ENCODE results near the gene OSBPL8.

The OSBPL8 gene

GRCh38 chr12:76421046-76421445 is 138.5 kb downstream of the OSBPL8 start:
- DNase-seq (ENCODE audit: insufficient read length, low spot score) (no peak), FAIRE-seq (no peak)
- TF ChIP-seq POU2F2 (IDR thresholded peaks at IDR 0.05; ENCODE audit: low read depth, low read length) (no peak), SPI1 (IDR thresholded peaks at IDR 0.05; ENCODE audit: low read depth, low read length) (no peak), POLR2AphosphoS5 (IDR thresholded peaks at IDR 0.05; ENCODE audit: low read depth, low read length) (no peak)

- TF ChIP-seq POLR2A (IDR thresholded peaks at IDR 0.05; ENCODE audit: low read depth, low read length): no peak
- TF ChIP-seq TAF1 (IDR thresholded peaks at IDR 0.05; ENCODE audit: low read depth, low read length): no peak
- no peak for TF ChIP-seq POLR2AphosphoS5 (IDR thresholded peaks at IDR 0.05; ENCODE audit: low read depth, low read length)
- no peak for TF ChIP-seq SPI1 (IDR thresholded peaks at IDR 0.05; ENCODE audit: low read depth, low read length)
- TF ChIP-seq PAX5 (IDR thresholded peaks at IDR 0.05; ENCODE audit: insufficient read depth, low read length, severe bottlenecking): no peak
- TF ChIP-seq POU2F2 (IDR thresholded peaks at IDR 0.05; ENCODE audit: low read depth, low read length): no peak
- no peak for FAIRE-seq
- DNase-seq (ENCODE audit: insufficient read length, low spot score): no peak
These were observed 139.3 kb downstream of the OSBPL8 start for GRCh38 chr12:76420222-76420621.

GRCh38 chr12:76417116-76417515 is 142.5 kb downstream of the OSBPL8 start:
- no peak for DNase-seq (ENCODE audit: insufficient read length, low spot score)
- TF ChIP-seq POU2F2 (IDR thresholded peaks at IDR 0.05; ENCODE audit: low read depth, low read length): no peak
- no peak for TF ChIP-seq TAF1 (IDR thresholded peaks at IDR 0.05; ENCODE audit: low read depth, low read length)
- TF ChIP-seq SPI1 (IDR thresholded peaks at IDR 0.05; ENCODE audit: low read depth, low read length): no peak
- no peak for TF ChIP-seq POLR2A (IDR thresholded peaks at IDR 0.05; ENCODE audit: low read depth, low read length)
- TF ChIP-seq PAX5 (IDR thresholded peaks at IDR 0.05; ENCODE audit: insufficient read depth, low read length, severe bottlenecking): no peak
- TF ChIP-seq POLR2AphosphoS5 (IDR thresholded peaks at IDR 0.05; ENCODE audit: low read depth, low read length): no peak
- peak; percentile 16 for FAIRE-seq

GRCh38 chr12:76413121-76413520 is 146.4 kb downstream of the OSBPL8 start:
- no peak for FAIRE-seq
- TF ChIP-seq PAX5 (IDR thresholded peaks at IDR 0.05; ENCODE audit: insufficient read depth, low read length, severe bottlenecking) (no peak), POLR2A (IDR thresholded peaks at IDR 0.05; ENCODE audit: low read depth, low read length) (no peak), SPI1 (IDR thresholded peaks at IDR 0.05; ENCODE audit: low read depth, low read length) (no peak), POU2F2 (IDR thresholded peaks at IDR 0.05; ENCODE audit: low read depth, low read length) (no peak), TAF1 (IDR thresholded peaks at IDR 0.05; ENCODE audit: low read depth, low read length) (no peak)
- no peak for DNase-seq (ENCODE audit: insufficient read length, low spot score)

- DNase-seq (ENCODE audit: insufficient read length, low spot score) (no peak), FAIRE-seq (no peak)
- TF ChIP-seq PAX5 (IDR thresholded peaks at IDR 0.05; ENCODE audit: insufficient read depth, low read length, severe bottlenecking) (no peak), POLR2A (IDR thresholded peaks at IDR 0.05; ENCODE audit: low read depth, low read length) (no peak), POLR2AphosphoS5 (IDR thresholded peaks at IDR 0.05; ENCODE audit: low read depth, low read length) (no peak), TAF1 (IDR thresholded peaks at IDR 0.05; ENCODE audit: low read depth, low read length) (no peak), POU2F2 (IDR thresholded peaks at IDR 0.05; ENCODE audit: low read depth, low read length) (no peak), SPI1 (IDR thresholded peaks at IDR 0.05; ENCODE audit: low read depth, low read length) (no peak)
These were observed 148.8 kb downstream of the OSBPL8 start for GRCh38 chr12:76410781-76411180.

GRCh38 chr12:76410371-76410770 is 149.2 kb downstream of the OSBPL8 start:
- no peak for TF ChIP-seq SPI1 (IDR thresholded peaks at IDR 0.05; ENCODE audit: low read depth, low read length)
- TF ChIP-seq TAF1 (IDR thresholded peaks at IDR 0.05; ENCODE audit: low read depth, low read length): no peak
- TF ChIP-seq PAX5 (IDR thresholded peaks at IDR 0.05; ENCODE audit: insufficient read depth, low read length, severe bottlenecking): no peak
- no peak for TF ChIP-seq POU2F2 (IDR thresholded peaks at IDR 0.05; ENCODE audit: low read depth, low read length)
- TF ChIP-seq POLR2AphosphoS5 (IDR thresholded peaks at IDR 0.05; ENCODE audit: low read depth, low read length): no peak
- no peak for TF ChIP-seq POLR2A (IDR thresholded peaks at IDR 0.05; ENCODE audit: low read depth, low read length)
- DNase-seq (ENCODE audit: insufficient read length, low spot score) (no peak), FAIRE-seq (no peak)

- TF ChIP-seq PAX5 (IDR thresholded peaks at IDR 0.05; ENCODE audit: insufficient read depth, low read length, severe bottlenecking) (no peak), POU2F2 (IDR thresholded peaks at IDR 0.05; ENCODE audit: low read depth, low read length) (no peak), POLR2AphosphoS5 (IDR thresholded peaks at IDR 0.05; ENCODE audit: low read depth, low read length) (no peak), POLR2A (IDR thresholded peaks at IDR 0.05; ENCODE audit: low read depth, low read length) (no peak), SPI1 (IDR thresholded peaks at IDR 0.05; ENCODE audit: low read depth, low read length) (no peak), TAF1 (IDR thresholded peaks at IDR 0.05; ENCODE audit: low read depth, low read length) (no peak)
- DNase-seq (ENCODE audit: insufficient read length, low spot score) (no peak), FAIRE-seq (no peak)
These were observed 150.5 kb downstream of the OSBPL8 start for GRCh38 chr12:76409074-76409473.

GRCh38 chr12:76407710-76408109 is 151.9 kb downstream of the OSBPL8 start:
- DNase-seq (ENCODE audit: insufficient read length, low spot score) (no peak), FAIRE-seq (no peak)

GRCh38 chr12:76402259-76402658 is 157.3 kb downstream of the OSBPL8 start:
- DNase-seq (ENCODE audit: insufficient read length, low spot score): no peak
- no peak for TF ChIP-seq POLR2AphosphoS5 (IDR thresholded peaks at IDR 0.05; ENCODE audit: low read depth, low read length)
- no peak for TF ChIP-seq POU2F2 (IDR thresholded peaks at IDR 0.05; ENCODE audit: low read depth, low read length)
- TF ChIP-seq POLR2A (IDR thresholded peaks at IDR 0.05; ENCODE audit: low read depth, low read length): no peak
- no peak for TF ChIP-seq TAF1 (IDR thresholded peaks at IDR 0.05; ENCODE audit: low read depth, low read length)
- no peak for TF ChIP-seq SPI1 (IDR thresholded peaks at IDR 0.05; ENCODE audit: low read depth, low read length)
- TF ChIP-seq PAX5 (IDR thresholded peaks at IDR 0.05; ENCODE audit: insufficient read depth, low read length, severe bottlenecking): no peak
- FAIRE-seq: no peak

More at GRCh38 chr12:76407710-76408109, 151.9 kb downstream of the OSBPL8 start:
- TF ChIP-seq SPI1 (IDR thresholded peaks at IDR 0.05; ENCODE audit: low read depth, low read length): no peak
- TF ChIP-seq TAF1 (IDR thresholded peaks at IDR 0.05; ENCODE audit: low read depth, low read length): no peak
- no peak for TF ChIP-seq POU2F2 (IDR thresholded peaks at IDR 0.05; ENCODE audit: low read depth, low read length)
- TF ChIP-seq PAX5 (IDR thresholded peaks at IDR 0.05; ENCODE audit: insufficient read depth, low read length, severe bottlenecking): no peak
- no peak for TF ChIP-seq POLR2A (IDR thresholded peaks at IDR 0.05; ENCODE audit: low read depth, low read length)
- no peak for TF ChIP-seq POLR2AphosphoS5 (IDR thresholded peaks at IDR 0.05; ENCODE audit: low read depth, low read length)

GRCh38 chr12:76400136-76400535 is 159.4 kb downstream of the OSBPL8 start:
- DNase-seq (ENCODE audit: insufficient read length, low spot score): no peak
- FAIRE-seq: peak; percentile 5
- no peak for TF ChIP-seq POLR2A (IDR thresholded peaks at IDR 0.05; ENCODE audit: low read depth, low read length)
- TF ChIP-seq TAF1 (IDR thresholded peaks at IDR 0.05; ENCODE audit: low read depth, low read length): no peak
- TF ChIP-seq SPI1 (IDR thresholded peaks at IDR 0.05; ENCODE audit: low read depth, low read length): no peak
- no peak for TF ChIP-seq POU2F2 (IDR thresholded peaks at IDR 0.05; ENCODE audit: low read depth, low read length)
- TF ChIP-seq POLR2AphosphoS5 (IDR thresholded peaks at IDR 0.05; ENCODE audit: low read depth, low read length): no peak
- no peak for TF ChIP-seq PAX5 (IDR thresholded peaks at IDR 0.05; ENCODE audit: insufficient read depth, low read length, severe bottlenecking)

Measured in GM12891 (cell line).